Hepatocyte (in vitro differentiated cells): ENCODE data around the gene CD34. TPM values are rescaled to one million over a fixed set of nuclear protein-coding genes. Genes with fewer than 3 reads are reported as not detected.

Experiments used
- DNase-seq: peaks from one replicate; pipeline ENCODE4 v3.0.0-alpha.2; 2016; ENCODE audit warnings: low spot score
- H2AFZ ChIP-seq: fragments of 200-600 bp; sonication (generic); 2 replicates; pipeline ENCODE4 v1.6.0; 2016; ENCODE audit warnings: antibody characterized with exemption, mild to moderate bottlenecking
- H3K27ac ChIP-seq: fragments of 200-600 bp; sonication (generic); 2 replicates; pipeline ENCODE4 v1.5.1; 2016; ENCODE audit warnings: mild to moderate bottlenecking
- H3K27me3 ChIP-seq: fragments of 200-600 bp; sonication (generic); 2 replicates; pipeline ENCODE4 v1.6.1; 2016
- H3K36me3 ChIP-seq: fragments of 200-600 bp; sonication (generic); replicated peaks from 2 replicates; pipeline ENCODE4 v1.5.1; 2016; ENCODE audit warnings: low read depth; ENCODE audit not compliant: insufficient read depth
- H3K4me1 ChIP-seq: fragments of 200-600 bp; sonication (generic); 2 replicates; pipeline ENCODE4 v1.5.1; 2016; ENCODE audit warnings: mild to moderate bottlenecking, moderate library complexity; ENCODE audit not compliant: insufficient read depth
- H3K4me2 ChIP-seq: fragments of 200-600 bp; sonication (generic); 2 replicates; pipeline ENCODE4 v1.6.0; 2016
- H3K4me3 ChIP-seq: fragments of 200-600 bp; sonication (generic); 2 replicates; pipeline ENCODE4 v1.5.1; 2016; ENCODE audit warnings: mild to moderate bottlenecking
- H3K79me2 ChIP-seq: fragments of 200-600 bp; sonication (generic); 2 replicates; pipeline ENCODE4 v1.6.0; 2017; ENCODE audit warnings: mild to moderate bottlenecking
- H3K9me2 ChIP-seq: fragments of 200-600 bp; sonication (generic); replicated peaks from 2 replicates; pipeline ENCODE4 v1.6.0; 2017; ENCODE audit warnings: mild to moderate bottlenecking; ENCODE audit not compliant: insufficient read depth
- H3K9me3 ChIP-seq: fragments of 200-600 bp; sonication (generic); 2 replicates; pipeline ENCODE4 v1.5.1; 2016; ENCODE audit warnings: low read depth, mild to moderate bottlenecking
- H4K20me1 ChIP-seq: fragments of 200-600 bp; sonication (generic); 2 replicates; pipeline ENCODE4 v1.6.0; 2016; ENCODE audit warnings: mild to moderate bottlenecking; ENCODE audit not compliant: insufficient read depth, poor library complexity, severe bottlenecking
- CTCF ChIP-seq: fragments of 200-600 bp; sonication (generic); IDR thresholded peaks from 2 replicates; pipeline ENCODE4 v1.5.1; 2016; ENCODE audit warnings: antibody characterized with exemption, mild to moderate bottlenecking; ENCODE audit not compliant: poor library complexity
- EZH2 ChIP-seq: fragments of 200-600 bp; sonication (generic); IDR thresholded peaks from 2 replicates; pipeline ENCODE4 v1.6.1; 2016; ENCODE audit warnings: antibody characterized with exemption, mild to moderate bottlenecking, borderline replicate concordance
- EZH2phosphoT487 ChIP-seq: fragments of 200-600 bp; sonication (generic); IDR thresholded peaks from one replicate; pipeline ENCODE4 v1.6.1; 2018; ENCODE audit warnings: antibody characterized with exemption, mild to moderate bottlenecking, low read depth, moderate library complexity; ENCODE audit not compliant: unreplicated experiment, severe bottlenecking
- WGBS: methylation state at CpG from one replicate; pipeline ENCODE4 v1.1.6; 2016; ENCODE audit warnings: low lambda C conversion rate; ENCODE audit errors: missing lambda C conversion rate; 5-methylcytosine and 5-hydroxymethylcytosine counted together
- polyA plus RNA-seq: library from polyadenylated mRNA; unstranded; fragments of >200 nt; fragmentation: Nextera tagmentation; extraction: Ambion mirVana; gene quantifications from 2 replicates; pipeline ENCODE4 v1.2.1, GENCODE V29; 2016
- total RNA-seq: library from RNA; depleted of rRNA; stranded (reverse); fragments of >200 nt; gene quantifications from 2 replicates; pipeline ENCODE4 v1.2.3, GENCODE V29; 2014

The CD34 gene
- total and polyA plus RNA-seq, 2 experiments from 2014 or later, result 0.90 to 2.4 TPM

GRCh38 chr1:207904391-207904790 lies 6.5 kb downstream of the CD34 start:
- Histone ChIP-seq H4K20me1 (no peaks in the 10 kb centered on the region), H3K27ac (no peak overlapping the region), H3K9me2 (no peaks in the 10 kb centered on the region), H2AFZ (no peak overlapping the region), H3K27me3 (no peaks in the 10 kb centered on the region), H3K4me2 (no peak overlapping the region), H3K4me1 (no peaks in the 10 kb centered on the region), H3K79me2 (no peaks in the 10 kb centered on the region), H3K36me3 (no peaks in the 10 kb centered on the region), H3K4me3 (no peak overlapping the region), H3K9me3 (no peaks in the 10 kb centered on the region)
- DNase-seq, result no peak
- 93% methylated on average over 1 of the region's 1 CpG for WGBS
- TF ChIP-seq CTCF, result no peak
- TF ChIP-seq EZH2phosphoT487, result no peak
- no peak for TF ChIP-seq EZH2

GRCh38 chr1:207903767-207904166 lies 7.2 kb downstream of the CD34 start:
- no peak for DNase-seq
- H3K9me2 ChIP-seq, result no peaks in the 10 kb centered on the region
- no peak overlapping the region for H3K4me2 ChIP-seq
- H3K27me3 ChIP-seq, result no peaks in the 10 kb centered on the region
- H4K20me1 ChIP-seq, result no peaks in the 10 kb centered on the region
- no peaks in the 10 kb centered on the region for H3K9me3 ChIP-seq
- WGBS, result 74% methylated on average over 3 of the region's 3 CpGs
- no peak overlapping the region for H3K27ac ChIP-seq
- no peaks in the 10 kb centered on the region for H3K79me2 ChIP-seq
- no peak for TF ChIP-seq EZH2phosphoT487
- TF ChIP-seq EZH2, result no peak
- no peak for TF ChIP-seq CTCF
- no peaks in the 10 kb centered on the region for H3K36me3 ChIP-seq
- H3K4me1 ChIP-seq, result no peaks in the 10 kb centered on the region
- no peak overlapping the region for H2AFZ ChIP-seq
- H3K4me3 ChIP-seq, result no peak overlapping the region

- Histone ChIP-seq H3K4me2 (no peak overlapping the region), H3K4me3 (no peak overlapping the region), H3K36me3 (no peaks in the 10 kb centered on the region), H3K27ac (no peak overlapping the region), H3K9me3 (no peaks in the 10 kb centered on the region), H2AFZ (no peak overlapping the region), H3K79me2 (no peaks in the 10 kb centered on the region), H3K4me1 (no peaks in the 10 kb centered on the region), H3K9me2 (no peaks in the 10 kb centered on the region), H3K27me3 (no peaks in the 10 kb centered on the region), H4K20me1 (no peaks in the 10 kb centered on the region)
- TF ChIP-seq EZH2 (no peak), CTCF (no peak), EZH2phosphoT487 (no peak)
- no peak for DNase-seq
- WGBS, result 66% methylated on average over 2 of the region's 2 CpGs
Observed at GRCh38 chr1:207903053-207903452, 7.9 kb downstream of the CD34 start.

GRCh38 chr1:207902566-207902965 lies 8.4 kb downstream of the CD34 start:
- Histone ChIP-seq H3K27me3 (no peaks in the 10 kb centered on the region), H3K79me2 (no peaks in the 10 kb centered on the region), H3K4me3 (no peak overlapping the region), H3K4me2 (no peak overlapping the region), H3K4me1 (no peaks in the 10 kb centered on the region), H2AFZ (no peak overlapping the region), H4K20me1 (no peaks in the 10 kb centered on the region), H3K36me3 (no peaks in the 10 kb centered on the region), H3K9me2 (no peaks in the 10 kb centered on the region), H3K9me3 (no peaks in the 10 kb centered on the region), H3K27ac (no peak overlapping the region)
- DNase-seq, result no peak
- WGBS, result 78% methylated on average over 5 of the region's 5 CpGs
- TF ChIP-seq CTCF, result no peak
- no peak for TF ChIP-seq EZH2
- no peak for TF ChIP-seq EZH2phosphoT487
